GM19397 (cell line): ENCODE results near the gene STK33.
A peak's percentile ranks its signal among the peaks of the same experiment; 100 is the strongest.

ENCODE experiments used
- ATAC-seq: cut with Tn5 transposase; IDR thresholded peaks from one replicate; pipeline ENCODE4 v1.9.1; 2021; ENCODE audit warnings: mild to moderate bottlenecking, moderate library complexity; ENCODE audit not compliant: unreplicated experiment

The STK33 gene

DNA sequence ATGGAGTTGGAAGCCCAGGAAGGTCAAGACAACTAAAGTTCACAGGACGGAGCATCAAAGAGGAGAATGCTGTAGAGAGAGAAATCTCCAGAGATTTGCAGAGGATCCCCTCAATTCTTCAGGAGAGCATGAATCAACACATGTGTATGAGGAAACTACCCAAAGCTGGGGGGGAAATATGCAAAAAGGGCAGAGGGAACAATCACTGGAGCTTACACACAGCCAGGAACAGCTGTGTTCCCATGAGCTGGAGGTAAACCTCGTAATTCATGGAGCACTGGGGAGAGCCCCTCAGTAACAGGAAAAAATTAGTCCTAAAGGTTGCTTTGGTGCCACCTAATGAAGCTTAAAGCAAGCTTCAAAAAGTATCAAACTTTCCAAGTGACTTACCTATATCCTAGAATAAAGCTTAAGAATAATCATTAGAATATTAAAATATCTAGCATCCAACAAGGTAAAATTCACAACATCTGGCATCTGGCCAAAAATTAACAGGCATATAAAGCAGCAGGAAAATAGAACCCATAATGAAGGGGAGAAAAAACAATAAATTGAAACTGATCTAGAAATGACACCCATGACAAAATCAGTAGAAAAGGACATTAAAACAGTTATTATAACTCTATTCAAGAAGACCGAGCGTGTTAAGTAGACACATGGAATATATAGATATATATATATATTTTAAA, 134.2 kb downstream of the STK33 start:
- ATAC-seq = no peak

- no peak for ATAC-seq
These were observed 151.7 kb downstream of the STK33 start for GRCh38 chr11:8442301-8442700.

- ATAC-seq = no peak
These were observed 153.4 kb downstream of the STK33 start for GRCh38 chr11:8440649-8441048.

- no peak for ATAC-seq
These were observed 164.5 kb downstream of the STK33 start for GRCh38 chr11:8429483-8429882.

- no peak for ATAC-seq
These were observed 168.0 kb downstream of the STK33 start for GRCh38 chr11:8426076-8426475.

DNA sequence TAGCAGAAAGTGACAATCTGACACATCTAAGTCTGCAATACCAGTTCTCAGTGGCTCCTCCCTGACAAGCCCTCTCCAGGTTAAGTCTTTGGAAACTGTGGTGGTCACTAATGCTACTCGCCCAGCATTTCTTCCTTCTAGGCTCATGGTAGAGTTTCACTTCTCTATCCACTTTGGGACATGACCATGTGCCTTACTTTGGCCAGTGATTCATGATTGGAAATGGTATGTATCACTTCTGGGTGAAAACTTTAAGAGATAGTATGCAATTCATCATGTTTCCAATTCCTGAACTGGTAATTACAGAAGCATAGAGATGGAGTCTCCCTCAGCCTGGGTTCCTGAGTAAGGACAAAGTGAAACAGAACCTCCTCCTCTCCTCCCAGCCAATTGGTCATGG, 178.8 kb downstream of the STK33 start:
- ATAC-seq = no peak

- no peak for ATAC-seq
These were observed 185.7 kb downstream of the STK33 start for GRCh38 chr11:8408151-8408941.

DNA sequence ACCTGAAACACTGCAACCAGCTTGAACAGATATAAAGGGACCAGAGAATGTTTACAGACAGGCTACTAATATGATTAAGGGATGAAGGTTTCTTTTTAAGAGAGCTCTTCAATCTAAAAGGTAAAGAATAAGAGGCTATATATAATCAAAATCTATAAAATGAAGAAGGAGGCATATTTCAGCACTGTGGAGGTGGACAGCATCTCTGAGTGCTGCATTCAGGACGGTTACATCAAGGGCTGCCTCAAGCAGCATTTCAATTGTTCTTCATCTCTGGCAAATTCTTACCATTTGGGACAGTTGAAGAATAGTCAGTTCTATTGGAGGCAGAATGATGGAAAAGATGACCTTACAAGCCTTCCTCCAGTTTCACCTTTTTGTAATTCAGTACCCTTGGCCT, 190.7 kb downstream of the STK33 start:
- ATAC-seq = no peak

- no peak for ATAC-seq
These were observed 201.1 kb downstream of the STK33 start for GRCh38 chr11:8392886-8393285.

DNA sequence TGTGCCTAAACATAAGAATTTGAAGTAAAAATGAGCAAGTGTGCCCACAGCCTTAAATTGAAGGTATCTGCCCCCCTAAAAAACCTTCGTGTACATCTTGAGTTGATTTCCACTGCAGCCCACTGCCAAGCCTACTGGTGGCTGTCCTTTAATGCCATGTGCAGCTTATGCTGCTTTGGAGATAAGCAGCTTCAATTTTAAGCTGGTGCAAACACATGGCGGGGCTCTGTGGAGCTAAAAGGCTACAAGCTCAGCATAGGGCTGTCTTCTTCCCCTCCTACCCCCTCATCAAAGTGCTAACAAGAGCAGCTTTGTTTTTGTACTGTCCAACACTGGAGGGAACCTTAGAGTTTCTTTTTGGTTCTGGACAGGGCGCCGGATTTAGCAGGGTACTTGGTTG, 201.9 kb downstream of the STK33 start:
- ATAC-seq = no peak

GRCh38 chr11:8390851-8391612, 203.0 kb downstream of the STK33 start:
- ATAC-seq = no peak

DNA sequence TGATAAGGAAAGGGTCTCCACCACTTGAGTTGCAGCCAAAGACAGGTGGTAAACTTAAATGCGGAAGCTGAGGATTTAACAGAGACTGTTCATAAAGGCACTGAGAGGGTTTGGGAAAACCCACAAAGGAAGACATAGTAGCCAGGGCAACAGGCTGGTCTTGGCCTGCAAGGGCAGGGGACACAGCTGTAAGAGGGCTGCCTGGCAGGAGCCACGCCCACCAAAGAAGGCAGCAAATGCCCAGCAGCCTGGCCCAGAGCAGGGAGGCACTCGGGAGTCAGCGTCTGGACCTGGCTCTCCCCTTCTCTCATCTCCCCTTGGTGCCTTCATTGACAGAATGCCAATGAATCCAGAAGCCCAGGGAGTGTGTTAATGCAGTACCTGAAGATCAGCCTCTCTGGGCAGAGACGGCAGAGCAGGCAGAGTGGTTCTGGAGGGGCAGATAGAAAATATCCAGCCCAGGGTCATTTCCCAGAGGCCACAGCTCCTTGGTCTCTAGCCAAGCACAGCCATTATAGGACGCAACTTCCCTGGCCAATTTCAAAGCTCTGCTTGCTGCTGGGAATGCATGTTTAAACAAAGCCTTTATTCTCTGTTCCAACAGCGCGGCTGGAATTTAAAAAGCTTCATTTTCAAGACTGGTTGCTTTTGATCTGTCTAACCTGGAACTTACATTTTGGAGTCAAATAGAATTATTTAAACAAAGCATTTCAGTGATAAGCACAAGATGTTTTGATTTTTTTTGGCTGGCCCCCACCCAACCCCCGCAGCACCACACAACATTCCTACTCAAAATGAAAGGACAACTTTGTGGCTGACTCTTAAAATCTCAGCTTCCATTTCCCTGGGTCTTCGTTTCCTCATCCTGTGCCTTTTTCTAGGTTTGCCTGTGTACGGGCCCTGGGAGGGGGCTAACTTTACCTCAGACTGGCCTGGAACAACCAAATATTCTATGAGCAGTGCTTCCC, 204.7 kb downstream of the STK33 start:
- ATAC-seq = no peak

DNA sequence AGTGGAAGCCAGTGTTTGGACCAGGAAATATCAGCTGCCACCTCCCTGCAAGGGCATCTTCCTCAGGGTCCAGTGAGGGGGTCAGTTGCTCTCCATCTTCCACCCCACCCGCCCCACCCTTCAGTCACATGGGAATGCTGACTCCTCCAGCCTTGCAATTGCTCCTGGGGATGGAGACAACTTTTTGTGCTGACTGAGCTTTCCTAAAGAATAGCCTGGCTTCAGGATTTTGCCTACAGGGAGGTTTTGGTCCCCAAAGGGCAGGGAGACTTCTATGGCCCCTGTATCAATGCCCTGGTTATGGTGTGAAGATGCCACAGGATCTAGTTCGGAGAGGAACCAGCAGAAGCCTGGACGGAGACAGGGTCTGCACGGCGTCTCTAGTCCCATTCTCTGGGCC, 206.3 kb downstream of the STK33 start:
- ATAC-seq = no peak

GRCh38 chr11:8387141-8387540, 206.9 kb downstream of the STK33 start:
- ATAC-seq = no peak

DNA sequence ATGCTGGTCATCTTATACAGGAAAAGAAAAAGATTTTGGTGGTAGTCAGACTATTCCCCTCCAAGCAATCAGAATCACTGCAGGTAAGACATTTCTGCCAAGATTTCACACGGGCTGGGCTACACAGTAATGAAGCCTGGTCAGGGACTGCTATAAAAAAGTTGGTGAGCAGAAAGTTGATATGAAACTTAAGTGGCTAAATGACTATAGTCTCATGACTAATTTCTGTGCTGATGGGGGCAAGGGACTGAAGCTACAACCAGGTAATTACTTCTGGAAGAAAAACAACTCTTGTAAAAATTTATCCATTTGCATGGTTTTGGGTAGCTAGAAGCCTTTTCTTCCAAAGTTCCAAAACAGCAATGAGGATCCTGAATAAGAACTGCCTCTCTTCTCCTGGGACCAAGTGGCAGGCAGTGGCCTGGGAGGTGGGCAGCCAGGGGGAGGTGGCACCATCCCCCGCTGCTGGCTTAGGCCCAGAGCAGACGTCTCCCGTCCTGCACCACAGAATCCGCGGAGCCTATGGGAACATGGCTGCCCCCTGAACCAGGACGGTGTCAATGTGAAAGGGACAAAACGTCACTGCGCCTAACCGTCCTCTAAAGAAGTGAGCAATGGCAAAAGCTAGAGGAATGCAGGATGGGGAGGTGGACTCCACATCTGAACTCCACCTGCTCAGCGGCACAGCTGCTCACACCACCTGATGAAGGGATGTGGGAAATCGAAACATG, 207.7 kb downstream of the STK33 start:
- ATAC-seq = no peak

GRCh38 chr11:8384199-8384821, 209.7 kb downstream of the STK33 start:
- peak; percentile 50 for ATAC-seq

GRCh38 chr11:8383627-8384026, 210.4 kb downstream of the STK33 start:
- no peak for ATAC-seq

- ATAC-seq = no peak
These were observed 210.8 kb downstream of the STK33 start for GRCh38 chr11:8383227-8383626.

DNA sequence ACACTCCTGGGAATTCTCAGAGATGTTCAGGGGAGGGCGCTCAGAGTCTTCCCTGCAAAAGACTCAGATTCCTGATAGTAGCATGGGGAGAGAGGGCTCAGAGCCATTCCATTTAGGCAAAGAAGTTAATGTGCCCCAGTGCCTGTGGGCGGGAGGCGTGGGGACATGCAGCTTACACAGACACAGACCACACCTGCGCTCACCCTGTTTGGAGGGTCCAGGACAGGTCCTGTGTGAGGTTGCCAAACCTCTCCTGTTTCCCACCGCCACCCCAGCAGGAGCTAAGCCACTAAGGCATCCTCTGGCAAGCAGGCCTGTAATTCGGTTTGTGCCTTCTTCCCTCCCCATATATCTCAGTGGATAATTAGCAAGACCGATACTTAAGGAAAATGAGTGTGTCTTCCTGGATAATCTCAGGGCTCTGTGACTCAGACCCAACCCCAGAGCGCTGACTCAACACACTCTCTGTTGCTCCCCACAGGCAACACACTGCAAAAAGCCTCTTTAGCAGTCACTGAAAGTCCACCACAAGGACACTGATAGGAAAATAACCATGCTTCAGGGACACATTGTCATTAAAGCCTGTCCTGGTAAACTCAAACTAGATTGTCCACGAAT, 211.5 kb downstream of the STK33 start:
- ATAC-seq = no peak
